NT2/D1 (cell line): Measurements from ENCODE around the gene CREB3L2.
"Not testable (repeated sequence)": the region's sequence is repeated elsewhere in the genome, so short reads cannot be mapped to it uniquely, and the experiment has no call there.

Experiments used
- YY1 ChIP-seq: IDR thresholded peaks from 2 replicates; pipeline ENCODE4 v1.6.1; 2011; ENCODE audit not compliant: insufficient read length, insufficient read depth
- ZNF274 ChIP-seq: IDR thresholded peaks from 2 replicates; pipeline ENCODE4 v1.6.1; 2011; ENCODE audit warnings: mild to moderate bottlenecking, low read depth, low read length

- TF ChIP-seq YY1, ZNF274: not testable (repeated sequence)
Observed at GRCh38 chr7:138014201-138014600, 12.3 kb upstream of the CREB3L2 start.
